Stimulated activated CD8-positive, alpha-beta memory T cell treated with anti-CD3 and anti-CD28 coated beads, Interleukin-7, amount 100 ng/mL, for 48 hours (primary cell): Measurements from ENCODE around the gene LSM10.

Experiments
- DNase-seq, 2 donors: peaks; one replicate each; pipeline ENCODE4 v3.0.0-alpha.2; 2020; ENCODE audit warnings: low read depth in 1 of 2; ENCODE audit errors: extremely low read depth in 1 of 2

The LSM10 gene

DNA sequence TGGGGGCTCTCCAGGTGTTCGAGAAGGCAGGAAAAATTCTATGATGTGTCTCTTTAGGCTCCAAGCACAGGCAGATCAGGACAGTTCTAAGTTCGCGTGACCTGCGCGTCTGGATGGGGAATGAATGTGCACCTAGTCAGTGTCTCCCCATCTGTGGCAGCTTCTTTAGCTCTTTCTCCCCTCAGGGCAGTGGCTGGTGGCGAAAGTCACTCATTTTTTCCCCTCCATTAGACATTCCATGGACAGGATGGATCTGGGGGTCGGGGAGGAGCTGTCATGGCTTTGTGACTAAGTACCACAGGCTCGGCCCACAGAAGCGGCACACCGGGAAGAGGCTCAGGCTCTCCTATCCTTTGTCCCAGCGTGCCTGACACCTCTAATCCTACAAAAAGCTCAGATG, 43.2 kb downstream of the LSM10 start:
- DNase-seq, result no peak

DNA sequence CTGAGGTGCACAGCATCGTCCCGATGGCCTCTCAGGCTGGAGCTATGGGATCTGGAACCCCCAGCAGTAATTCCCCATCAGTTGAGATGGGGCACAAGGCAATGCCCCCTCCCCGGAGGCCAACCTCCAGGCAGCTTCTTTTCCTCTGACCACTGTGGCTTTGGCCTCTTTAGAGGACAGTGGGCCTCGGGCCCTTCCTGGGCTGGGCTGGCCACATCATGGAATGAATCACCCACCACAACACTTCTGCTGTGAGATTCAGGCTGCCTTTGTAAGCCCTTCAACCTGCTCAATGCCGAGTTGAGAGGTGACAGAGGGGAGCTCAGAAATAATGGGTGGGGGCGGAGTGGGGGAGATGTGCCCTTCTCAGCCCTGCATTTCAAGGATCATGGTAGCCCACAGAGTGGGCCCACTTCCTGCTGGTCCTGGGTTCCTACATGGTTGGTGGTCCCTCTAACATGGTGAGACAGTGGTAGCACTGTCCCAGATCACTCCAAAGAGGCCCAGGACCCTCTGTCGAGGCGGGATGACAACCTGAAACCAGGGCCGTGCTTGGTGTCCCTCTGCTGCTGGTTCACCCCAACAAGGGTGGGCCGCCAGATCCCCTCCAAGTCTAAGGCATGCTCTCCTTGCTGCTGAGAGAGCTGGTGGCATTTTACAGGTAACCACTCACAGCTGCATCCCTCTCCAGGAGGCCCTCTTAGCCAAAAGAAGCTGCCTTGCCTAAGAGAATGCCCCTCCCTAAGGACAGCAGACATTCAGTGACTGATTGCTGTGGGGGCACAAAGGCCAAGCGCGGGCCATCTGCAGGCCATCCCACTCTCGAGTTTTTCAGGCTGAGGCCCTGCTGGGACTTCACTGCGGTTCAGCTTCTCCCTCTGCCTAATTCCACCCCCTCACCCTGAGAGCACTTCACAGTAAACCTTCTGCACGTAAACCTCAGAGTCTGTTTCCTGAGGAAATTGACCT, 44.5 kb downstream of the LSM10 start:
- DNase-seq, result no peak

DNA sequence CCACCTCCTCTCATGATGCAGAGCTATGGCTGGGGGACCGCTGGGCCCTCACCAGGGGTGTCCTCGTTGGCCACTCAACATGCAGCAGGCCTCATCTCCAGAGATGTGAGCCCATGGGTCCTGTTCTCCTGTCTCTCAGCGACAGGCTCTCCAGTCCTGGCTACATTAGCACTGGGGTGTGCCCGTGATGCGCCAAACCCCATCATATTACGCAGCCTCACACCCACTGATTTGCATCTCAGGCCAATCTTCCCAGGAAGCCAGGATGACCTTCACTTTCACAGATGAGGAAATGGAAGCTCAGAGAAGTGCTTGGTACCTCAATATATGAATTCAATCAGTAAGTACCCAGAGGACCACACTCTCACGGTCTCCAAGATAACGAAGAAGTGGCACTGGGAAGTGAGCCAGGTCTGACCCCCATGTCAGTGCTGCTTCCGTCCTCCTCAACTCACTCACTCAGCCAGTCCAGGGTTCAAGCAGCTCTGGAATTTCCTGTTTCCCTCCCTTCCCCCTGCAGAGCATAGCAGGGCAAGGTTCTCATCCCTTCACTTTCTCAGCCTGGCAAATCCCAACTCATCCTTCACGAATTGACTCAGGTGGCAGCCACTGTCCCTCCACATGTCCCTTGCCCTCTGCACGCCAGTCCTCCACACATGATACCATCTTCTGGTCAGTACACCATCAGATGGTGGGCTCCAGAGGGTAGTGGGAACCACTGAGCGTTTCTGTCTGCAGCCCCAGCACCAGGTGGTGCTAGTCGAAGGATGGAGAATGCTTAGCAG, 45.4 kb downstream of the LSM10 start:
- no peak for DNase-seq

DNA sequence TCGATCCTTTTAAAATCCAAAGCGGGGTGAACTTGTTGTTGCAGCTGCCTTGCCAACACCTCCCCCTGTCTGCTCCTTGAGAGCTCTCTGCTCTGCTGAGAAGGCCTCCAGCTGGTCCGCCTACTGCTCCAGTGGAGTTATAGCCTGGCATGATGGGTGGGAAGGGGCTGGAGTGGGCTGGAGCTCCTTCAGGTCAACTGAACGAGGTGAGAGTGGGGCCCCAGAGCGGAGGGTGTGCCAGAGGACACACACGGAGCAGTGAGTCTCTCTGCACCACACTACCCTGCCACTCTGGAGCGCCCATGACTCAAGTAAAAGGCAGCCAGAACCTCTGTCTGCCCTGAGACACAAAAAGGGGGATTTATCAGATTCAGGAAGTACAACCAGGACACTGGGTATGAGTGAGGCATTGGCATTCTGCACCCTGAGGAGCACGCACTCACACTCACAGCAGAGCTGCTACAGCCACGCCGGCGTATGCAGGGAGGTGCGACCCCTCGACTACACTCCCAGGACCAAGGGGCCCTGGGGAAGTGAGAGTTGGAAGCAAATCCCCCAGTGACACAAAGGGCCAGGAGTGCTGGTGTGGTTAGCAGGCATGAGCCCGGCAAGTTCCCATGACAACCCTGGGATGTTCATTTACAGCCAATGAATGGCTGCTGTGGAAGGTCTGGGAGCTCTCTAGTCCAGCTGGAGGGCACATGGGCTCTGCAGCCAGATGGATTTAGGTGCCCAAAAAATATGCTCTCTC, 46.3 kb downstream of the LSM10 start:
- DNase-seq, result no peak

DNA sequence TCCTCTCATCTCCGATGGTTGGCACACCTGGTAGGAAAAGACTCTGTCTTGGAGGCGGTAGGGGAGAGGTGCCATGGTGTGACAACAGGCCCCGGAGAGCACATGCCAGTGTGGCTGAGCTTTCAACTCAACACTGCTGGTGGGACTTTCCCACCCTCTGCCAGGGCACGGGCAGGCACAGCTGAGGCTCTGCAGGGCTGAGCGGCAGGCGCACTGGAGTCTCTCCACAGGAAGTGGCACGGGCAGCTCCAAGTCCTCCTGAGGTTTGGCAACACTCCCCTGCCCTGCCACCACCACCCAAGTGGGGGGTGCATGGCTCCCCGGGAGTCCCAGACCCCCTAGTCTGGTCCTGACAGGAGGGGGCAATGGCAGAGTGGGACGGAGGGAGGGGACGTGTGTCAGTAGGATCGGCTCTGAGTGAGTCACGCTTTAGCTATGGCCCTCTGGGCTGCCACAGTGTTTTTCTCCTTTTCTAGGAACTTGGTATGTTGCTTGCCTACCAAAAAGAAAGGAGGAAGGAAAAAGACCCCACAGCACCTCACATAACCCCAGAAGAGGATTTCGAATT, 47.0 kb downstream of the LSM10 start:
- DNase-seq, result no peak

DNA sequence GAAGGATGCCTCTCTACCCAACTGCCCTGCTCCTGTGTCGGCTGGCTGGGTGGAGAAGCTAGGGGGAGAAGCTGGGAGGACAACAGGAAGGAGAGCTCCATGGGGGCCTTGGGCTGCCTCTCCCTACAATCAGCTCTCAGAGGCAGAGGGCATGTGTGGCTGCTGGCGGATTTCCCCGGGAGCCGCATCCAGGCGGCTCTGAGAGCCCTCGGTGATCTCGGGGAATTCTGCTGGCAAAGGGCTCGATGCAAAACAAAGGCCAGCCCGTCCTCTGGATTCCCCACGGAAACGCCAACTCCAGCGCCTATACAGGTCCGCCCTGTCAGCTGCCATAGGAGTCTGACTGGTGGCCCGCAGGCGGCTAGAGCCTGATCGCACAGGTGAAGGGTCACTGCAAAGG, 47.9 kb downstream of the LSM10 start:
- no peak for DNase-seq

DNA sequence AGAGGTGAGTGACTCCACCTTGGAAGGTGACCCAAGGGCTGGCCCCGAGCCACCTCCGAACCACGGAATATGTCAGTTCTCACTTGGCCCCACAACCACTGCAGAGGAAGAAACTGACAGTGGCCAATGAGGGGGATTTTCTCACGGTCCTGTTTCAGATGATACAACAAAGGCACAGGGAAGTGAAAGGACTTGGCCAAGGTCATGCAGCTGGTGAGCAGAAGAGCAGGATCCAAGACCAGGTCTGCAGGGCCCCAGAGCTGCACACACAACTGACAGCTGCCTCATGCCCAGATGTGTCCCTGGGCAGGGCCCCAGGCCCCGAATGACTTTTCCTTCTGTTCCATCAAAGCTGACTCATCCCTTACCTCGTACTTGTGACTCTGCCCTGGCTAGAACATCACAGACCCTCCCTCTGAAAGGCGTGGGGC, 48.5 kb downstream of the LSM10 start:
- no peak for DNase-seq

DNA sequence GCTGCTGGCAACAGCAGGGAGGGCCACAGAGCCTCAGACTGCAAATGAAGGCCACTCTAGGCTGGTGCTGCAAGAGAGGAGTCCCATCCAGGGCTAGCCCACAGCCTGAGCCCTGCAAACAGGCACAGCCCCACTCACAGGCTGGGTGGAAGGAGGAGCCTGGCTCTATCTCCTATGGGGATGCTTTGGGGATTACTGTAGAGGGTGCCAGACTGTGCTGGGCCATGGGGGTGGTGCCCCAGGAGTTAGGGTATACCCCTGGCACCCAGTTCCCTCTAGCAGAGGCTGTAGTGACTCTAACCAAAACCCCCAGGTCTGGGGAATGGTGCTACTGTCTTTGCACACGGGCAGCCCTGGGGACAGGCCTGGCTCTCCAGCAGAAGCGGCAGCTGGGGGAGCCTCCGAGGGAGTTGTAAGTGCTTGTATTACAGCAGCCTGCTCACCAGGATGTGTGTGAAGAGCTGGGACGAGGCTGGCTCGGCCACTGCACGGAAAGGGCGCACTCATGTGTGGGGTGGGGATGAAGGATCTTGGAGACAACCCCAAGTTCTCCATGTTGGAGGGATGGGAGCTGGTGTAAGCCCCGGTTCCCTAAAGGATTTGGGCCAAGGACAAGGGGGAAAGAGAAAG, 50.9 kb downstream of the LSM10 start:
- DNase-seq, result no peak

DNA sequence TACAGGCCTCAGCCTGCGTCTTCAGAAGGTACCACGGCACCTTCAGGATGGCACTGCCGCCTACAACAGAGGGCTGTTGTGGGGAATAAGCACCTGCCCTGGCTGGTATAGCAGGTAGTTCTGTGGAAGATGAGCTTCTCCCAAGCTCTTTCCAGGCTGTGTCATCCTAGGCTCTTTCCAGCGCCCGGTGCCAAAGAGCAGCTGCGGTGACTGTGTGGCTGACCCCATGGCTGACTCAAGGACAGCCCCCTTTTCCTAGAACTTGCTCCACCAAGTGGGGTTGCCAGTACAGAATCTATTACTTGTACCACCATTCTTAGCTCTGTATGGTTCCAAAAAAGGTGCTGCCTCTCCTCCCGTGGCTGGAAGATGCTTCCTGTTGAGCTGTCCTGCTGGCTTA, 52.4 kb downstream of the LSM10 start:
- DNase-seq, result no peak

DNA sequence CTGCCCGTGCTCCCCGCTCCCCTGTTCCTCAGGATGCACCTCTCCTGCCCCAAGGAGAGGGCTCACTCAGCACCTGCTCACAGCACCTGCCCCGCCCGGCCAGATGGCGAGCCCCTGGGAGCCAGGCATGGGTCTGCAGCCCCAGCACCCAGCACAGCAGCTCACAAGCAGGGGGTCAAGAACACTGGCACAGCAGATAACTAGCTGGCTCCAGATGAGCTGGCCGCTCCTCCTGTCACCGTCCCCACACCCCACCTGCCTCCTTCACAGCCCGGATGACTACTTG, 53.4 kb downstream of the LSM10 start:
- no peak for DNase-seq

DNA sequence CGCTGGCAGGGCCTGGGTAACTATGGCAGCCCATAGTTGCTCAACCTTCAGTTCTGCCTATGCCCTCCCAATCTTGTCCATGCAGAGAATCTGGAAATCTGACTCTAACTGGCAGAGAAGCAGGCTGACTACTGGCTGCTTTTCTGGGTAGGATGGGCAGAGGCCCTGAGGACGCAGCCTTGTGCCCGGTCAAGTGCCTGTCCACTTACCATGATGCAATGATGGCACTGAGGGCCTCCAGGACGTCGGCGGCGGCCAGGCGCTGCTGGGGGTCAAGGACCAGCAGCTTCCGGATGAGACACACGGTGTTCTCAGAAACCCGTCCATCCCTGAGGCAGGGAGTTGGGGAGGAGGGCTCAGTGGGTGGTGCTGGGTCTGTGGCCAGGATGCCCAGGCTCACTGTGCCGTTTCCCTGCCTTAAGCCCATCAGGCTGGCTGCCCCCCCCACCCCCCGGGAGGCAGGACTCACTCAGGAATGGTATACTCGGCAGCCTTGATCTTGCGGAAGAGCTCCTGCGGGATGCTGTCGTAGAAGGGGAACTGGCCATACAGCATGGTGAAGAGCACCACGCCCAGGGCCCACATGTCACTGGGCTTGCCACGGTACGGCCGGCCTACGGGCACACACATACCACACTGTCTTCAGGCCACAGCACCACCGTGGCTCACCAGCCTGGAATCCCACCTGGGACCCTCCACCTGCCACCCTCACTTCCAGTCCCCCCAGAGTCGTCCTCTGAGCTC, 53.9 kb downstream of the LSM10 start:
- DNase-seq, result no peak
